GM20431 (cell line): ENCODE data around the gene IRF5.
"Not testable (repeated sequence)": the region's sequence is repeated elsewhere in the genome, so short reads cannot be mapped to it uniquely, and the experiment has no call there.

Experiments
- in situ Hi-C: fragments of 300-500 bp; cut with MseI, MboI; formaldehyde crosslinking; loops from one replicate; pipeline ENCODE4 v1.15.0; 2020; ENCODE audit warnings: low sequenced_read_pairs; ENCODE audit not compliant: unreplicated experiment

Gene IRF5

GRCh38 chr7:128934361-128935341 is 3.1 kb upstream of the IRF5 start:
- in situ Hi-C loops: no loop called here

GRCh38 chr7:128935342-128935730 is 2.4 kb upstream of the IRF5 start:
- in situ Hi-C loops: no loop called here

- in situ Hi-C loops: no loop called here
These were observed 929 bp upstream of the IRF5 start for GRCh38 chr7:128936798-128937197.

GRCh38 chr7:128937271-128937646 is 468 bp upstream of the IRF5 start:
- in situ Hi-C loops: no loop called here

DNA sequence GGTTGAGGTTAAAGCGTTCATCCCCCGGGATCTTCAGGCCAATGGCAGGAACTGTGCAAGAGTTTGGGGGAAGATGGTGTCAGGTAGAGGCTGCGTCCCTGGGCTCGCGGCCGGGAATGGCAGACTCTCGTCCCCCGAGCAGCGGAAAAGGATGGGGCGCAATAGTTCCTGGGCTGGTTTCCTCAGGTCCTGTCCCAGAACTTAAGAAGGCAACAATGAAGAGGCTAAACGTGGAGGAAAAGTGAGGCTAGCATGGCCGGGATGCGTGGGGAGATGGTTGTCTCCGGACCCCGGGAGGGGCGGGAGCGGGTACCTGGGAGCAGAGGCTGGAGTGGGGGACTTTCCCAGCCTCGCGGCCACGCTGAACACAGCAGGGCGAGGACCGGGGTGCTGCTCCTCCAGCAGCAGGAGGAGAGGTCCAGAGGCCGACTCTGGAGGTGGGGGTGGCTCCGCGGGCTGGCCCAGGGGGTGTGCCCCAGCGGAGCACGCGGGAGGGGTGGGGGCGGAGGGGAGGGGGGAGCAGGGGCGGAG is 882 bp downstream of the IRF5 start:
- in situ Hi-C loops: no loop called here

GRCh38 chr7:128939075-128939860 is 1.5 kb downstream of the IRF5 start:
- in situ Hi-C loops: no loop called here

DNA sequence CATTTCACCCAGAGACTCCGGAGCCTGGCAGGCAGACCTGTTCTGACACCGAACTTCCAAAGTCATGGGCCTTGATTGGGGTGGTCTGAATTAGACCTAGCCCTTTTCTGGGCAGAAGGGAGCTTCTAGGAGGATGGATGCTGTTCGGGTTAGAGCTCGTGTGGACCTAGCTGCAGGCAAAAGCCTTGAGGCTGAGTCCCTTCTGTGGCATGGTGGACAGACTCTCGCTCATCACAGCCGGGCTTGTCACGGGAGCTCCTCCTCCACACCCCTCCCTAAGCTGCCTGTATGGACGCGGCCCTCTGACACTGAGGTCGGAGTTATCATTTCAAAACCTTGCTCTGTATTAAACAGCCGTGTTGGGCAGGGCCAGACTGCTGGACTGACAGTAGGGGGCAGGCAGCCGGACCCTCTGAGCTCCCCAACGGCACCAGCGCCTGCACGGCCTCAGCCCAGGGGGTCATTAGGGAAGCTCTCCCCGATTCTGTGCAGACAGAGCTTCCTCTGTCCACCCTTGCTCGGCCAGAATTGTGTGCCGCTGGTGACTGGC is 2.2 kb downstream of the IRF5 start:
- in situ Hi-C loops: no loop called here

DNA sequence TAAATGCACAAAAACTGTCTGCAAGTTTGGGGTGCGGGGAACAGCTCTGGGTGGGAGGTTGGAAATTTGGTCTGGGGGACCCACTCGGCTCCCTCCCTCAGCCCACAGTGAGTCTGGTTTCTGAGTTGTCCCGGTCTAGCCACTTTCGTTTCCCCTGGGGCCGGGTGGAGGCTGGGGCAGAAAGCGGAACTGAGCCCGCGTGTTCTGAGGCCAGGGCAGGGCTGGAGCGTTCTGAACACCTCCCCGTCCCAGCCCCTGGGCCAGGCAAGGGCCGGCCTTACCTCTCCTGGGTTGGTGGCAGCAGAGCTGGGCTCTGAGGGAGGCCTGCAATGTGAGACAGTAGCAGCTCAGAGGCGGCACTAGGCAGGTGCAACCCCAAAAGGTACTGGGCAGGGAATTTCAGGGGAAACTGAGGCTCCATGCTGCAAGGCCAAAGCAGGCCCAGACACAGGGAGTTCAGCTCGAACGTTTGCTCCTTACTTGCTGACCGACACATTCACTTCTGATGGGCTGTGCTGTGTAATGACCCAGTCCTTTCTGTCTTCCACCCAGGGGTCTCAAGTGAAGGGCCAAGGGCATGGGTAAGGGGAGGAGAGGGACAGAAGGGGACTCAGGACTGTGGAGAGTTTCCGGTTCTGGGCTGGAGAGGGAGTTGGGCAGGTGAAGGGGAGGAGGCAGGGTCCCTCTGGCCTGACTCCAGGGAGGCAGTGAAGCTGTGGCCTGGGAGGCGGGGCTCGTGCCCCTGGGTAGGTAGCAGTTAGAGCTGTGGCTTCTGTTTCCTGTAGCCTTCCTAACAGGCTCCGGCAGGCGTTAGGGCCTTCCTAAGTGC is 3.0 kb downstream of the IRF5 start:
- in situ Hi-C loops: no loop called here

DNA sequence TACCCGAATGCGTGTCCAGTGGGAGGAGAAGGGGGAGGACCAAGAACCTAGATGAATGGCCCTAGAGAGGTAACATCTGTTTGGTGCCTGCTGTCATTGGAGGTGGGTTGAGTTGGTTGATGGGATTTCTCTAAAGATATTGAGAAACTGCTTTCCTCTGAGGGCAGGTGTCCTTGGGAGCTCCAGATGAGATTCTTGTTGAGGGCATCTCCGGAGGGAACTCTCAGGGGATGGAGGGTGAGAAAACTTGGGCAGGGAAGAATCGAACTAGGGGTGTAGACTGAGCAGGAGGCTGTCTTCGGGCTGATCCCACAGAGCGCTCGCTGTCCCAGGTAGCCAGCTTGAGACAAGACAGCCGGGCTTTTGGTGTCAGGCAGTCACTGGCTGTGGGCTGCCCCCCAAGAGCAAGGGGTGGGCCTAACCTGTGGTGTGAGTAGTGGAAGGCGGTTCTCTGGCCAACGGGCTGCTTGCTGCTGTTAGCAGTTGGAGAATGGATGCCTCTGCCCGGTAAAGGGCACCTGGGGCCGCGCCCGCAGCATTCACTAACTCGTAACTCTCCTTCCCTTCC is 3.7 kb downstream of the IRF5 start:
- in situ Hi-C loops: no loop called here

GRCh38 chr7:128941946-128942526 is 4.3 kb downstream of the IRF5 start:
- in situ Hi-C loops: no loop called here

- in situ Hi-C loops: not testable (repeated sequence)
These were observed 5.5 kb downstream of the IRF5 start for GRCh38 chr7:128943251-128943650.

DNA sequence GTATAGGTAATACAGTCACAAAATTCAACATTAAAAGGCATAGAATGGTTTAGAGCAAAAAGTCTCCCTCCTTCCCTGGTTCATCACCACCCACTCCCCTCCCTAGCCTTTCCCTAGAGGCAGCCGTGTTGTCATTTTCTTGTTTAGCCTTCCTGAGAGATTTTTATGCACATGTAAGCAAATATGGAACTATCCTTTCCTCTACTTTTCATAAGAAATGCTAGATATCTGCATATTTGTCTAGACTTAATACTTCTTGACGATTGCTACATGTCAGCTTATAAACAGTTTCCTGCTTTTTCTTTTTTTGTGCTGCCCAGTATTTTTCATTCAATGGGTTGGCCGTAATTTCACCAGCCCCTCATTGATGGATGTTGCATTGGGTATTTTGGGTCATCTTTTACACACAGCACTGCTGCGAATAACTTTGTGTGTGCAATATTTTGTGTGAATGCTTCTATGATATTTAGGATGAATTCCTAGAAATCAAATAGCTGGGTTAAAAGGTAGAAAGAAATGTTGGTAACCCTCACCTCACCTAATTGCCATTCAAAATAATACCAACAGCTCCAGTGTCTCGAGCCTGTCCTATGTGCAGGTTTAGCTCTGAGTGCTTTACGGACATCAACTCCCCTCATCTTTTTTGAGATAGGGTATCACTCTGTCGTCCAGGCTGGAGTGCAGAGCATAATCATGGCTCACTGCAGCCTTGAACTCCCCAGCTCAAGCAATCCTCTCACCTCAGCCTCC is 6.9 kb downstream of the IRF5 start:
- in situ Hi-C loops: no loop called here

DNA sequence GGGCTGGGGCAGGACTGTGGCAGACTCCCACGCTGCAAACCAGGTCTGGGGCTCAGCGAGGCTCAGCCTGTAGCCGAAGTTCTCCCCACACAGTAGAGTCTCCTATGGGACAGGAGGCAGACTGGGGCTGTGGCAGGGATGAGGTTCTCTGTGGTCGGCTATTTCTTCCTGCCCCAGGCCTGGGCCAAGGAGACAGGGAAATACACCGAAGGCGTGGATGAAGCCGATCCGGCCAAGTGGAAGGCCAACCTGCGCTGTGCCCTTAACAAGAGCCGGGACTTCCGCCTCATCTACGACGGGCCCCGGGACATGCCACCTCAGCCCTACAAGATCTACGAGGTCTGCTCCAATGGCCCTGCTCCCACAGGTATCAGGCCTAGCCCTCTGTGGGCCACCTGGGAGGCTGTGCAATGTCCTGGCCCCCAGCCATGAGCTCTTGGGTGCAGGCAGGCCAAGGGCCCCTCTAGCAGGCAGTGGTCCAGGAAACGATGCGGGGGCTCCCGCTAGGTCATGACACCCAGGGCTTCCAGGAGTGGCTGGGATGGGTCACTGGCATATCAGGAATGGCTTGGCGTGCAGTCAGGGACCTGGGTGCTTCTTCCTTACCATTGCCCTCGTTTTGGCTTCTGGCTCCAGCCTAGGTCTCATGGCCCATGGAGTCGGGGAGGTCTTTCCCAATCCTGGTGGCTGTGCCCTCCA is 8.1 kb downstream of the IRF5 start:
- in situ Hi-C loops: no loop called here

GRCh38 chr7:128946936-128947830 is 9.5 kb downstream of the IRF5 start:
- in situ Hi-C loops: no loop called here

GRCh38 chr7:128947854-128948253 is 10.1 kb downstream of the IRF5 start:
- in situ Hi-C loops: no loop called here

- in situ Hi-C loops: no loop called here
These were observed 10.7 kb downstream of the IRF5 start for GRCh38 chr7:128948312-128948973.
